ENCODE data around the gene PRSS12.

DNA sequence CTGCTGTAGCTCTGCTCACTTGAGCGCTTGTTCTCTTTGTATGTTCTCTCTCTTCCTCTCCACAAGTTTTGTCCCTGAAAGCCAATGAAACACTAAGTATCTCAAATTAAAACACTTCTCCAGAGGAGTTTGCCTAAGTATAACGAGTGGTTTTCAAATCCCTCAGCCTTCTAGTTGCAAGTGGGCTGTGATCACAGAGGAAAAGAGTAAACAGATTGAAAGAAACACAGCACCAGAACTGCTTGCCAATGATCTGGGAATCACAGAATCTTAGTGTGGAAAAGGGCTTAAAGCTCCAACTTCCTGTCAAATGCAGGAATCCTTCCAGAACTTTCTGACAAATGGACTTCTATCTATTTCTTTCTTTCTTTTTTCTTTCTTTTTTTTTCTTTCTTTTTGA is 4.8 kb upstream of the PRSS12 start:
- TF ChIP-seq, protein P1, sequence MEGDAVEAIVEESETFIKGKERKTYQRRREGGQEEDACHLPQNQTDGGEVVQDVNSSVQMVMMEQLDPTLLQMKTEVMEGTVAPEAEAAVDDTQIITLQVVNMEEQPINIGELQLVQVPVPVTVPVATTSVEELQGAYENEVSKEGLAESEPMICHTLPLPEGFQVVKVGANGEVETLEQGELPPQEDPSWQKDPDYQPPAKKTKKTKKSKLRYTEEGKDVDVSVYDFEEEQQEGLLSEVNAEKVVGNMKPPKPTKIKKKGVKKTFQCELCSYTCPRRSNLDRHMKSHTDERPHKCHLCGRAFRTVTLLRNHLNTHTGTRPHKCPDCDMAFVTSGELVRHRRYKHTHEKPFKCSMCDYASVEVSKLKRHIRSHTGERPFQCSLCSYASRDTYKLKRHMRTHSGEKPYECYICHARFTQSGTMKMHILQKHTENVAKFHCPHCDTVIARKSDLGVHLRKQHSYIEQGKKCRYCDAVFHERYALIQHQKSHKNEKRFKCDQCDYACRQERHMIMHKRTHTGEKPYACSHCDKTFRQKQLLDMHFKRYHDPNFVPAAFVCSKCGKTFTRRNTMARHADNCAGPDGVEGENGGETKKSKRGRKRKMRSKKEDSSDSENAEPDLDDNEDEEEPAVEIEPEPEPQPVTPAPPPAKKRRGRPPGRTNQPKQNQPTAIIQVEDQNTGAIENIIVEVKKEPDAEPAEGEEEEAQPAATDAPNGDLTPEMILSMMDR (IDR thresholded peaks at IDR 0.05): no peak
- TF ChIP-seq POLR2A (IDR thresholded peaks at IDR 0.05): no peak

Measured in ovary (tissue), 3 donors.